ENCODE data around the gene MORN3.
"Not testable (repeated sequence)": the region's sequence is repeated elsewhere in the genome, so short reads cannot be mapped to it uniquely, and the experiment has no call there.

The MORN3 gene

GRCh38 chr12:121689430-121689829, 20.0 kb upstream of the MORN3 start:
- no peak for DNase-seq

DNA sequence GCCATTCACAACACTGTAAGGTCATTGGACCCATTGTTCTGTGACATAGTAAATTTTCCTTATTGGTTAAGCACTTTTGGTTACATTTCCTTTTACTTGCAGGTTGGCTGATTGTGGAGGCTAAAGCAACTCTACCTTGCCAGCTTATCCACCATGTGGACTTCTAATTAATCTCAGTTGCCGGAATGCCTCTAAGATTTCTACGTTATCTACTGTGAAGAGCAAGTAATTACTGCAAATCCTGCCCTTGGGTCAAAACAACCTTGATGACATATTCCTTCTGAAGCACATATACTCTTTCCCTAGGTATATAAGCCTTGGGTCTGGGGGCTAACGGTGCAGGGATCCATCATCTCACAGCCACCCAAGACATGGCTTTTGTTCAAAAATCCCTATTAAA, 19.5 kb upstream of the MORN3 start:
- DNase-seq, result no peak

GRCh38 chr12:121679661-121680197, 10.3 kb upstream of the MORN3 start:
- DNase-seq, result not testable (repeated sequence)

DNA sequence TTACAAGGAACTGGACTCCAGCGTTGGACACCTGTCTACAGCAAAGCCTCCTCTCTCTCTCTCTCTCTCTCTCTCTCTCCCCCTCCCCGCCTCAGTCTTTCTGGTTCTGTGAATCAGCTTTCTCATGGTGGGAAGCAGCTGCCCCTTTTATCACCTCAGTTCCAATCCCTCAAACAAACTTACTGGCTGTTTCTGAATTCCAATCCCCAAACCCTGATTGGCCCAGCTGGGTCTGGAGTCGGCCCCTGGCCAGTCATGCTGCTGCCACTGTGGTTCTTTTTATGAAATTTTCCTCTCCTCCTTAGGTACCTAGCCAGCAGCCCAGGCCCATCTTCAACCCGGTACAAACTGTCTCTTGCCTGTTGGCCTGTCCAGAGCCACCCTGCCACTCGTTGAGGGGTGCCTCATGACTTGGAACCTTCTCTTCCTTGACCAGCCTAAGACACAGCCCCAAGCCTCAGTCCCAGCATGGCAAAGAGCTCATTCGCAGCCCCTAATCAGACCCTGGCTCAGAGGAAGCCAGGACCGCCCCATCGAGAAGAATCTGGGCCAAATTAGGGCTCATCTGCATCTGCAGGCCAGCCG, 9.4 kb upstream of the MORN3 start:
- DNase-seq, result no peak

DNA sequence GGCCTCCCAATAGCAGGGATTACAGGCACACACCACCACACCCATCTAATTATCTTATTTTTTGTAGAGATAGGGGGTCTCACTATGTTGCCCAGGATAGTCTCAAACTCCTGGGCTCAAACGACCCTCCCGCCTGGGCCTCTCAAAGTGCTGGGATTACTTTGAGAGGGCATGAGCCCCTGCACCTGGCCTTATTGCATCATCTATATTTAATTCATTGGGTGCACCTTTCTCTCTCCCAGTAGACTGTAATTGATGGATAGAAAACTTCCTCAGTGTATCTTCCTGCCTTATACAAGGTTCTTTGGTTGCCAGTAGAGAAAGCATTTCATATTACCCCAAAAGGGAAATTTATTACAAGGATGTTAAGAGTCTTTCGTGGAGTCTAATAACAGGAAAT, 8.9 kb upstream of the MORN3 start:
- DNase-seq, result no peak

DNA sequence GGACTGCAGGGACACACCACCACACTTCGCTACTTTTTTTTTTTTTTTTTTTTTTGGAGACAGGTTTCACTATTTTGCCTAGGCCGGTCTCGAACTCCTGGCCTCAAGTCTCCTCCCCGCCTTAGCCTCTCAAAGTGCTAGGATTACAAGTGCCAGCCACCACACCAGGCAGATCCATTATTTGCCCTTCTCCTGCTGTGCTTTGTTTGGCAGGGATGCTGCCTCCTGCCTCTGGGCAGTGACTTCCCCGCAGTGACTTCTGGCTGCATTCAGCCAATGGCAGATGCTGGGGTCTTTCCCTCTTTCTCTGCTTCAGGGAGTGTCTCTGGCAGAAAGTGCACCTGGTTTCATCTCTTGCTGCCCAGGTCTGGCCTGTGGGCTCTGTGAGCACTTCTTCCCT, 6.7 kb upstream of the MORN3 start:
- DNase-seq, result no peak

DNA sequence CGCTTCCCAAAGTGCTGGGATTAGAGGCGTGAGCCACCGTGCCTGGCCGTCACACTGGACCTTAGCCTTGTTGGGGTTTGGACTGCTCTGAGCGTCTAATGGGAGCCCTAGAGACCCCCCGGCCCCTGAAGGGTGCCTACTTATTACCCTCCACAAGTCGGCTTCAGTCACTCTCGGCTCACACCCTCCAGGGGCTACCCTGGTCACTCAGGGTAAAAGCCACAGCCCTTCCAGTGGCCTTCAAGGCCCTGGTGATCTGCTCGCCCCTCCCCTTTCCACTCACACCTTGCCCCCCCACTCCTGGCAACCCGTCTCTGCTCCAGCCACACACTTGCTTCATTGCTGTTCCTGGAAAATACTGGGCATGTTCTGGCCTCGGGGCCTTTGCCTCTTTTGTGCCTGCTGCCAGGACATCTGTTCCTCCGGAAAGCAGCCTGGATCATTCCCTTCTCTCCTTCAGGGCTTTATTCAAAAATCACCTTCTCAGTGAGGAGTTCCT, 3.6 kb upstream of the MORN3 start:
- DNase-seq, result no peak

DNA sequence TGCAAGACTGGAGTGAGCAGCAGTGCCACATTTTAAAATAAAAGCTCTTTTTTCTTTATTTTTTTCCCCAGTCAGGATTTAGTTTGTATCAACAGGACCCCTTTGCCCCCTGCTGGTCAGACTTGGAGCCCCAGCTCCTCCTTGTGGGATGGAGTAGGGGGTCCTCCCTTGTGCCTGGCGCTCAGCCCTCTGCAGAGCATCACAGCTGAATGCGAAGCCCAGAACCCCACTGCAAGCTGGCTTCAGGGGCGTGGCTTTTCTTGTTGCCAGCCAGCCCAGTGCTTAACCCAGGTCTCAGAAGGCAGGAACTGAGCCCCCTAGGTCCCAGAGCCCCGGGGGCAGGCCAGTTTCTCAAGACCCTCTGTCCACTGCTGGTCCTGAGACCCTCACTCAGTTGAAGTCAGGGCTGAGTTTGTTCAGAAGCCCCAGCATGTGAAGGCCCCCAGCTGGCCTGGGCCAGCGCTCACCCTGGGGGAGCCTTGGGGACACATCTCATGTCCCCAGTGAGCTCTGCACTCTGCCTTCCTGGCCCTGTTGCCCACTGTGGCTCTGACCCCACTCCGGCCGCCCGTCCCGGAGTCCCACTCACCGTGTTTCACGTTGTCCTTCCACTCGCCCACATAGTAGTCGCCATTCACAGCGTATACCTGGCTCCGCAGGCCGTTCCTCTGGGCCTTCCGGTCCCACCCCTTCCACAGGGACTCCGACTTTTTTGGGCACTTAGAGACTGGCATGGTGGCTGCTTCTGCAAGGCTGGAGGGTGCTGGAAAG, 519 bp downstream of the MORN3 start:
- DNase-seq, result peak; percentile 33

DNA sequence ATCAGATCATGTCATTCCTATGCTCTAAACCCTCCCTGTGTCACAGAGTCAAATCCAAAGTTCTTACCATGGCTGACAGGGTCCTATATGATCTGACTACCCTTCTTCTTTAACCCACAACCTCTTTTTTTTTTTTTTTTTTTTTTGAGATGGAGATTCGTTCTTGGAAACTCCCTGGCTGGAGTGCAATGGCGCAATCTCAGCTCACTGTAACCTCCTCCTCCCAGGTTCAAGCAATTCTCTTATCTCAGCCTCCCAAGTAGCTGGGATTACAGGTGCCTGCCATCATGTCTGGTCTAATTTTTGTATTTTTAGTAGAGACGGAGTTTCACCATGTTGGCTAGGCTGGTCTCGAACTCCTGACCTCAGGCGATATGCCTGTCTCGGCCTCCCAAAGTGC, 2.6 kb downstream of the MORN3 start:
- DNase-seq, result not testable (repeated sequence)

DNA sequence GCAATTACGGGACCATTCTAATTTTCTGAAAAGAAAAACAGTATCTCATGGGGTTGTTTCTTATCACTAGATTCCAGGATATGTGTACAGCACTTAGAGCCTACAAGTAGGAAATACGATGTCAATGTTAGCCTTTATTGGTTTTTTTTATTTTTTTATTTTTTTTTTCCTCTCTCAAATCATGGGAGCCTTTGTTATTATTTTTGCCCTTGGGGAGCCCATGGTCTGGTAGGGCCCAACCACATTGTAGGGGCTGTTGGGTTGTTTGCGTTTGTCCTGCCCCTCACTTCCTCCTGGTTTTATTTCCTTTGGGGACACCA, 5.9 kb downstream of the MORN3 start:
- no peak for DNase-seq

GRCh38 chr12:121661353-121662105, 7.9 kb downstream of the MORN3 start:
- DNase-seq, result not testable (repeated sequence)

DNA sequence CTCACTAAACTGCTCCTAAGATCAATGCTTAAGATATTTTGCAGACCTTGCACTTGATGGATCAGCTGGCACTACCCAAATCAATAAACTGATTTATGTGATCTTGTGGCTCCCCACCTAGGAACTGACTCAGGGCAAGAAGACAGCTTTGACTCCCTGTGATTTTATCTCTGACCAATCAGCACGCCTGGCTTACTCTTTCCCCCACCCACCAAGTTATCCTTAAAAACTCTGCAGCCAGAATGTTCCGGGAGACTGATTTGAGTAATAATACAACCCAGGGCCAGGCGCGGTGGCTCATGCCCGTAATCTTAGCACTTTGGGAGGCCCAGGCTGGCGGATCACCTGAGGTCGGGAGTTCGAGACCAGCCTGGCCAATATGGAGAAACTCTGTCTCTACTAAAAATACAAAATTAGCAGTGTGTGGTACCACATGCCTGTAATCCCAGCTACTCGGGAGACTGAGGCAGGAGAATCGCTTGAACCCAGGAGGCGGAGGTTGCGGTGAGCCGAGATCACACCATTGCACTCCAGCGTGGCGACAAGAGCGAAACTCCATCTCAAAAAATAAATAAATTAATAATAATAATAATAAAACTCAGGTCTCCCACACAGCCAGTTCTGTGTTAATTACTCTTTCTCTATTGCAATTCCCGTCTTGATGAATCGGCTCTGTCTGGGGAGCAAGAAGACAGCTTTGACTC, 12.0 kb downstream of the MORN3 start:
- DNase-seq, result no peak

- no peak for DNase-seq
Observed at GRCh38 chr12:121656122-121656521, 13.3 kb downstream of the MORN3 start.

GRCh38 chr12:121653999-121654398, 15.5 kb downstream of the MORN3 start:
- DNase-seq, result no peak

DNA sequence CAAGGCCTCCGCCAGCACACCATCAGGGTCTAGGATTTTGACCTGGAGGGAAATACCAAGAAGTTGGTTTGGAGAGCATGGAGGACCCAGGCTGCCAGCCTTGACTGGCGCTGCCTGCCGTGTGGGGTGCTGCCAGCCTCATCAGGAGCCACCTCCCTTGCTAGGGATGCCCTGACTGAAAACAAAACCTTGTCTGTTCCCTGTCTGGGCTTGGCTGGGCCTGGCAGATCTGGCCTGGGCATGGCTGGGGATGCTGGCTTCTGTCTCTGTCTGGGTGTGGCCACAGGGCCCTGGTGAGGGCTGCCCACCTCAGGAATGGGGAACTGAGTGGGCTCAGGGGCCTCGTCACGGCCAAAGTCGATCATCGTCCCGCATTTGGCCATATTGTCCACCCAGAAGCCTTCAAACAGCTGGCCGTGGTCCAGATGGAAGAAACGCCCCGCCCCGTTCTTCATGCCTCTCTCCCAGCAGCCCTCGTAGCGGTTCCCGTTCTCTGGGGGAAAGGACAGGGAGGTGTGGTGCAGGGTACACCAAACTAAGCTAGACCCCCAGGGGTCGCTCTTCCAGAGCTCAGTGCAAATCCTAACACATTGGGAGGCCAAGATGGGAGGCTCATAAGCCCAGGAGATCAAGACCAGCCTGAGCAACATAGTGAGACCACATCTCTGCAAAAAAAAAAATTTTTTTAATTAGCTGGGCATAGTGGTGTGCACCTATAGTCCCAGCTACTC, 16.5 kb downstream of the MORN3 start:
- no peak for DNase-seq

- DNase-seq, result no peak
Observed at GRCh38 chr12:121651320-121651719, 18.1 kb downstream of the MORN3 start.

- DNase-seq, result no peak
Observed at GRCh38 chr12:121649819-121650353, 19.6 kb downstream of the MORN3 start.

- no peak for DNase-seq
Observed at GRCh38 chr12:121649322-121649721, 20.1 kb downstream of the MORN3 start.

DNA sequence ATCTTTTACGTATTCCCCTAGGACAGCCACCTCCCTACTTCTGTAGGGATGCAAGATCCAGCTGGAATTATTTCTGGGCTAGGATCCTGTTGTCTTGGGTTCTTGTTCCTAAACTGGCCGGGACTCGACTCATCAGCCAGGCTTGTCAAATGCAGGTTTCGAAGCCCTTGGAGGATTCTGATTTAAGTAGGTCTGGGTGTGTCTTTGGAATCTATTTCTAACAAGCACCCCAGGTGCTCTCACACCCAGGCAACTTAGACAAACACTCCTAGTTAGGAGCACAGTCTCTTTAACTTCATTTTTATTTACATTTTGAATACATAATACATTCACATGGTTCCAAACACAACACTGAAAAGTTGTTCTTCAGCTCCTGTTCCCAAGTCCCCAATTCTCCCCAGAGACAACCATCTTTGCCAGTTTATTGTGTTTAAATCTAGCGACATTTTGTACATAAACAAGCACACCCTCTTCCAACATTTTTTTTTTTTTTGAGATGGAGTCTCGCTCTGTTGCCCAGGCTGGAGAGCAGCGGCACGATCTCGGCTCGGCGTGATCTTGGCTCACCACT, 20.9 kb downstream of the MORN3 start:
- no peak for DNase-seq

DNA sequence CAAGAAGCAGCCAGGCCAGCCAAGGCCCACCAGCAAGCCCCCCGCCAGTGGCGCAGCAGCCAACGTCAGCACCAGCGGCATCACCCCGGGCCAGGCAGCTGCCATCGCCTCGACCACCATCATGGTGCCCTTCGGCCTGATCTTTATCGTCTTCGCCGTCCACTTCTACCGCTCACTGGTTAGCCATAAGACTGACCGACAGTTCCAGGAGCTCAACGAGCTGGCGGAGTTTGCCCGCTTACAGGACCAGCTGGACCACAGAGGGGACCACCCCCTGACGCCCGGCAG, 28.2 kb downstream of the MORN3 start:
- DNase-seq, result no peak

DNA sequence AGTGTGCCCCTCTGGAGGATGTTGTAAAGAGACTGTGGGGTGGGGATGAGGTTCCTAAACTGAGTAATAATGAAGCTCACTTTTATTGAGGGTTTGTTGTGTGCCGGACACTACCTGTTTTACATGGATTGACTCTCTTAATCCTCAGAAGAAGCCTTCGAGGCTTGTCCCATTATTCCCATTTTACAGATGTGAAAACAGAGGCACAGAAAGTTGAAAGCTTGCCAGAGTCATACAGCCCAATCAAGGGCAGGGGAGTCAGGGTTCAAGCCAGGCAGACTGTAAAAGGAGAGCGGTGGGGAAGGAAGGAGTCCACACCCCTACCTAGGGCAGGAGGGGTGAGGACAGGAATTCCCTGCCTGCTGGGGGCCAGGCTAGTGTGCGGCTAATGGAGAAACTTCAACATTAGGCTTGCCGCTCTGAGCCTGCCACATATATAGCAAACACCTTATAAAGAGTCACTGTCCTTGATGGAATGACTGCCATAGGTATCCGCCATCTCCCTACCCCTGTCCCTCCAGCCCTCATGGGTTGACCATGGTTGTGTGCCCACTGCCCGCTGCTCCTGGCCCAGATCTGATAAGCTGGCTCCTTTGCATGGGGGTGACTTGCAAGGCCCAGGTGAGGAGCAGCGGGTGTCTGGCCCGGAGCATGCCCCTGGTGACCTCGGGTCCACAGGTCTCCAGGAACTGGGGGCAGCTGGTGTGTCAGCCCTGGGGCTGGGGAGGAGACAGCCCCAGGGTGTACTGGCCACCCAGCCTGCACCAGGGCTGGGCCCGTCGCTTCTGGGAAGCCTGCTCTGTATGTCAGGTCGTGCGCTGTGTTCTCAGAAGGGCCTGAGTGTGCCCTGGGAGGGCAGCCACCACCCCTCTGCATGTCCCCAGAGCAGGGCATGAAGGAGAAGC, 30.9 kb downstream of the MORN3 start:
- DNase-seq, result no peak

All from NCI-H1436 (cell line).